GM12878 (cell line): ENCODE data around the gene TNFSF15. TPM values are rescaled to one million over a fixed set of nuclear protein-coding genes. Genes with fewer than 3 reads are reported as not detected.

ENCODE experiments used
- ATAC-seq: fragments of 200-7000 bp; cut with Tn5 transposase; 3 replicates; pipeline ENCODE4 v1.9.1; 2020; ENCODE audit warnings: mild to moderate bottlenecking, moderate library complexity
- BruUV-seq: library from RNA; stranded (reverse); fragments of 400-500 nt; replicated peaks from 2 replicates; lab custom pipeline; 2021; lab: Mats Ljungman, UMichigan
- CTCF ChIA-PET: fragments of 300-600 bp; sonication (Branson Sonifier 250); formaldehyde crosslinking; extraction: SDS; loops from one replicate; lab custom pipeline; 2021; ENCODE audit warnings: inconsistent platforms; lab: Yijun Ruan, JAX
- POLR2A ChIA-PET: fragments of 350-600 bp; formaldehyde crosslinking; extraction: SDS; loops from one replicate; lab custom pipeline; 2021; ENCODE audit warnings: inconsistent platforms; lab: Charles Lee
- RAD21 ChIA-PET: fragments of 300-600 bp; sonication (Branson Sonifier 250); formaldehyde crosslinking; loops from one replicate; lab custom pipeline; 2023; ENCODE audit warnings: antibody characterized with exemption; ENCODE audit not compliant: unreplicated experiment; lab: Charles Lee
- SMC1A ChIA-PET: fragments of 300-600 bp; sonication (Branson Sonifier 250); formaldehyde crosslinking; loops from one replicate; lab custom pipeline; 2023; ENCODE audit not compliant: unreplicated experiment, uncharacterized antibody; lab: Charles Lee
- DNase-seq: peaks from one replicate; pipeline ENCODE4 v3.0.0-alpha.2; 2011; ENCODE audit warnings: low read depth, low spot score
- FAIRE-seq: peaks from 3 replicates; lab custom pipeline; 2011; peaks lifted over from hg19 to GRCh38; lab: Jason Lieb, UNC
- H2AFZ ChIP-seq: 2 replicates; pipeline ENCODE4 v1.6.0; 2011; ENCODE audit warnings: low read depth, low read length, control low read depth; ENCODE audit not compliant: control insufficient read depth
- H3K27ac ChIP-seq: 2 replicates; pipeline ENCODE4 v1.5.1; 2011; ENCODE audit warnings: control low read depth; ENCODE audit not compliant: control insufficient read depth, insufficient read depth
- H3K27me3 ChIP-seq, 2 experiments: replicated peaks in 1 of 2; 2 replicates each; pipeline versions ENCODE4 v1.6.0 to v1.6.1; 2011; ENCODE audit warnings: low read length in 1 of 2; ENCODE audit not compliant: control insufficient read depth in 2 of 2, insufficient read depth in 2 of 2
- H3K36me3 ChIP-seq, 2 experiments: 2 replicates each; pipeline ENCODE4 v1.5.1; 2011; ENCODE audit warnings: low read length in 1 of 2; ENCODE audit not compliant: control insufficient read depth in 2 of 2, insufficient read depth in 2 of 2
- H3K4me1 ChIP-seq: 2 replicates; pipeline ENCODE4 v1.6.1; 2011; ENCODE audit warnings: mild to moderate bottlenecking, low read length, moderate library complexity, mixed read lengths; ENCODE audit not compliant: control insufficient read depth, insufficient read depth
- H3K4me2 ChIP-seq: 2 replicates; pipeline ENCODE4 v1.6.0; 2011; ENCODE audit warnings: control low read depth; ENCODE audit not compliant: control insufficient read depth, insufficient read depth
- H3K4me3 ChIP-seq: fragments of 200-600 bp; sonication (generic); 2 replicates; pipeline ENCODE4 v1.5.1; 2016
- H3K79me2 ChIP-seq: 2 replicates; pipeline ENCODE4 v1.6.0; 2011; ENCODE audit warnings: low read length; ENCODE audit not compliant: control insufficient read depth, insufficient read depth
- H3K9ac ChIP-seq: 2 replicates; pipeline ENCODE4 v1.8.0; 2011; ENCODE audit warnings: low read length, control low read depth, mixed read lengths; ENCODE audit not compliant: control insufficient read depth, insufficient read depth
- H3K9me3 ChIP-seq: replicated peaks from 3 replicates; pipeline ENCODE4 v1.5.1; 2011; ENCODE audit warnings: mild to moderate bottlenecking, low read length; ENCODE audit not compliant: control insufficient read depth, insufficient read depth
- H4K20me1 ChIP-seq: 2 replicates; pipeline ENCODE4 v1.6.0; 2011; ENCODE audit not compliant: control insufficient read depth, insufficient read depth
- EGR1 ChIP-seq, 2 experiments: IDR thresholded peaks; 1 replicate in 1 of 2; 2 replicates in 1 of 2; pipeline ENCODE4 v1.6.1; 2011 to 2012; ENCODE audit warnings: low read depth in 2 of 2, low read length in 2 of 2, borderline replicate concordance in 1 of 2, mild to moderate bottlenecking in 1 of 2, moderate library complexity in 1 of 2
- GATAD2B ChIP-seq: fragments of 450-650 bp; conservative IDR thresholded peaks from 2 replicates; pipeline ENCODE4 v1.6.1; 2017; ENCODE audit warnings: low read depth, mild to moderate bottlenecking, moderate library complexity
- KAT2A ChIP-seq: conservative IDR thresholded peaks from 2 replicates; pipeline ENCODE4 v1.6.1; 2011; ENCODE audit warnings: low read depth, low read length; ENCODE audit not compliant: control insufficient read depth
- NFYA ChIP-seq: IDR thresholded peaks from 2 replicates; pipeline ENCODE4 v1.6.1; 2011; ENCODE audit warnings: low read depth, mild to moderate bottlenecking, low read length, improper control_type of control experiment, borderline replicate concordance
- POU2F2 ChIP-seq: IDR thresholded peaks from 3 replicates; pipeline ENCODE4 v1.6.1; 2011; ENCODE audit warnings: low read depth, mild to moderate bottlenecking, low read length, borderline replicate concordance
- SUPT20H ChIP-seq: IDR thresholded peaks from 2 replicates; pipeline ENCODE4 v1.6.1; 2011; ENCODE audit warnings: low read depth, mild to moderate bottlenecking, low read length, moderate library complexity, borderline replicate concordance; ENCODE audit not compliant: control insufficient read depth
- TARDBP ChIP-seq: IDR thresholded peaks from 2 replicates; pipeline ENCODE4 v1.6.1; 2016; ENCODE audit warnings: borderline replicate concordance
- TCF12 ChIP-seq: IDR thresholded peaks from 2 replicates; pipeline ENCODE4 v1.6.1; 2011; ENCODE audit warnings: low read depth, mild to moderate bottlenecking, low read length
- TCF7 ChIP-seq: IDR thresholded peaks from 2 replicates; pipeline ENCODE4 v1.6.1; 2014; ENCODE audit warnings: antibody characterized with exemption, borderline replicate concordance
- WGBS: methylation state at CpG from one replicate; pipeline ENCODE4 v1.1.6; 2016; ENCODE audit warnings: low lambda C conversion rate; ENCODE audit not compliant: insufficient replicate concordance, insufficient coverage; ENCODE audit errors: missing lambda C conversion rate; 5-methylcytosine and 5-hydroxymethylcytosine counted together
- in situ Hi-C: fragments of 300-500 bp; cut with MboI; formaldehyde crosslinking; loops from 9 replicates; pipeline ENCODE4 v1.14.3; 2018; ENCODE audit warnings: mixed read lengths
- intact Hi-C: fragments of 100-400 bp; cut with micrococcal nuclease; formaldehyde crosslinking; loops from one replicate; pipeline ENCODE4 v1.14.2; 2022; ENCODE audit not compliant: unreplicated experiment
- polyA plus RNA-seq, 11 experiments: library from polyadenylated mRNA; depleted of rRNA in 4 of 11; unstranded in 6 of 11; stranded (reverse) in 5 of 11; fragments of >200 nt; fragmentation: Nextera tagmentation in 4 of 11; fragmentation: Illumina TruSeq in 1 of 11; extraction: Ambion mirVana in 4 of 11; extraction: Trizol in 1 of 11; gene quantifications; 1 replicate in 1 of 11; 2 replicates in 10 of 11; pipeline versions ENCODE4 v1.2.1 to v1.2.3, GENCODE V29; 2011 to 2016; ENCODE audit warnings: inconsistent platforms in 2 of 11, missing spikeins in 2 of 11, low read depth in 1 of 11
- total RNA-seq, 4 experiments: library from RNA; depleted of rRNA in 3 of 4; stranded (reverse); fragments of >200 nt in 3 of 4; fragmentation: Illumina TruSeq in 1 of 4; extraction: Trizol in 1 of 4; gene quantifications; 2 replicates each; pipeline versions ENCODE4 v1.2.1 to v1.2.3, GENCODE V29; 2013 to 2021
- TF ChIP-seq, protein P1 (sequence below): IDR thresholded peaks from 2 replicates; pipeline ENCODE4 v1.6.1; 2012; ENCODE audit warnings: mild to moderate bottlenecking, low read depth, low read length
- TF ChIP-seq, protein P2 (sequence below): fragments of 450-650 bp; IDR thresholded peaks from 2 replicates; pipeline ENCODE4 v1.6.1; 2017; ENCODE audit warnings: mild to moderate bottlenecking, moderate library complexity

Gene TNFSF15
- total and polyA plus RNA-seq, 10 of the 15 experiments (the other 5 are each of a cell fraction or from before 2014, with no cell fraction given) = 0.03 TPM; not detected in 9

DNA sequence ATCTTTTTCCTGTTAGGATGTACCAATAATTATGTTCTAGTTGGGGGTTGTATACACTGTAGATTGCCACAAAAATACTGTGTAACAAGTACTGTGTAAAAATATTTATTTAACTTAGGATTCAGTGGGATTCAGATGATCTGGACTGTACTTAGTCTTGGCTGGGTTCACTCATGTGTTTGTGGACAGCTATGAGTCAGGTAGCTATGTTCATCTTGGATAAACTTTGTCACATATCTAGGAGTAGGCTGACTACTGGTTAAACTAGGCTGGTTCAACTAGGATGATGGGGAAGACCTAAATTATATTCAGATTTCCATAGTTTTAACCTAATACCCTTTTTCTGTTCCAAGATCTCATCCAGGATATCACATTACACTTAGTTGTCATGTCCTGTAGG lies 32.1 kb upstream of the TNFSF15 start:
- H3K9me3 ChIP-seq = no peaks in the 10 kb centered on the region
- in situ Hi-C loops = no loop called here
- FAIRE-seq = no peak

DNA sequence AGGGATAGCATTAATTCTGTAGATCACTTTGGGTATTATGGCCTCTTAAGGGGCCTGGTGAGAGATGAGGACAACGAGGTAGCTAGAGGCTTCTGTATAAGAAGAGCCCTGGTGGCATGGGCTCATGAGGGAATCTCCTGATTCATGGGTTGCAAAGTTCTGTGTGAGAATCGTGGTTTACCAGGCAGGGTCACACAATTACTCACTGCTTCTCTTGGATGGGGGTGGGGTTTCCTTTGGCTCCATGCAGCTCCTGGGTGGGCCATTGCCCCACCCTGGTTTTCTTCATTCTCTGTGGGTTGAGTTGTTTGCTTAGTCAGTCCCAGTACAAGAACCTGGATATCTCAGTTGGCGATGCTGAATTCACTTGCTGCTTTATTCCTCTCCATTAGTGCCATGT lies 30.9 kb upstream of the TNFSF15 start:
- H3K36me3 ChIP-seq = no peaks in the 10 kb centered on the region
- H3K27me3 ChIP-seq = no peaks in the 10 kb centered on the region; a peak in 2 of 4 replicates
- no peak overlapping the region for H3K9ac ChIP-seq
- no peaks in the 10 kb centered on the region for H3K9me3 ChIP-seq
- H3K4me1 ChIP-seq = no peaks in the 10 kb centered on the region
- ChIA-PET CTCF (no interaction called here), SMC1A (no interaction called here), RAD21 (no interaction called here), POLR2A (no interaction called here)
- no peak overlapping the region for H3K4me3 ChIP-seq
- no peak overlapping the region for H3K27ac ChIP-seq
- H3K79me2 ChIP-seq = no peaks in the 10 kb centered on the region
- 42% methylated on average over 3 of the region's 3 CpGs for WGBS
- no TSS peak for BruUV-seq
- H4K20me1 ChIP-seq = no peaks in the 10 kb centered on the region
- intact Hi-C loops = no loop called here
- in situ Hi-C loops = no loop called here
- H3K4me2 ChIP-seq = no peak overlapping the region
- DNase-seq (no peak), ATAC-seq (no peak), FAIRE-seq (no peak)
- no peak overlapping the region for H2AFZ ChIP-seq
- TF ChIP-seq KAT2A (no peak), POU2F2 (no peak), GATAD2B (no peak), SUPT20H (no peak), EGR1 (IDR thresholded peaks at IDR 0.05; ENCODE audit: borderline replicate concordance in 1 of 2, low read depth in 2 of 2, low read length in 2 of 2) (no peak), TCF7 (no peak), TARDBP (no peak), TCF12 (no peak)
- TF ChIP-seq, protein P1, sequence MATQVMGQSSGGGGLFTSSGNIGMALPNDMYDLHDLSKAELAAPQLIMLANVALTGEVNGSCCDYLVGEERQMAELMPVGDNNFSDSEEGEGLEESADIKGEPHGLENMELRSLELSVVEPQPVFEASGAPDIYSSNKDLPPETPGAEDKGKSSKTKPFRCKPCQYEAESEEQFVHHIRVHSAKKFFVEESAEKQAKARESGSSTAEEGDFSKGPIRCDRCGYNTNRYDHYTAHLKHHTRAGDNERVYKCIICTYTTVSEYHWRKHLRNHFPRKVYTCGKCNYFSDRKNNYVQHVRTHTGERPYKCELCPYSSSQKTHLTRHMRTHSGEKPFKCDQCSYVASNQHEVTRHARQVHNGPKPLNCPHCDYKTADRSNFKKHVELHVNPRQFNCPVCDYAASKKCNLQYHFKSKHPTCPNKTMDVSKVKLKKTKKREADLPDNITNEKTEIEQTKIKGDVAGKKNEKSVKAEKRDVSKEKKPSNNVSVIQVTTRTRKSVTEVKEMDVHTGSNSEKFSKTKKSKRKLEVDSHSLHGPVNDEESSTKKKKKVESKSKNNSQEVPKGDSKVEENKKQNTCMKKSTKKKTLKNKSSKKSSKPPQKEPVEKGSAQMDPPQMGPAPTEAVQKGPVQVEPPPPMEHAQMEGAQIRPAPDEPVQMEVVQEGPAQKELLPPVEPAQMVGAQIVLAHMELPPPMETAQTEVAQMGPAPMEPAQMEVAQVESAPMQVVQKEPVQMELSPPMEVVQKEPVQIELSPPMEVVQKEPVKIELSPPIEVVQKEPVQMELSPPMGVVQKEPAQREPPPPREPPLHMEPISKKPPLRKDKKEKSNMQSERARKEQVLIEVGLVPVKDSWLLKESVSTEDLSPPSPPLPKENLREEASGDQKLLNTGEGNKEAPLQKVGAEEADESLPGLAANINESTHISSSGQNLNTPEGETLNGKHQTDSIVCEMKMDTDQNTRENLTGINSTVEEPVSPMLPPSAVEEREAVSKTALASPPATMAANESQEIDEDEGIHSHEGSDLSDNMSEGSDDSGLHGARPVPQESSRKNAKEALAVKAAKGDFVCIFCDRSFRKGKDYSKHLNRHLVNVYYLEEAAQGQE = no peak
- TF ChIP-seq, protein P2, sequence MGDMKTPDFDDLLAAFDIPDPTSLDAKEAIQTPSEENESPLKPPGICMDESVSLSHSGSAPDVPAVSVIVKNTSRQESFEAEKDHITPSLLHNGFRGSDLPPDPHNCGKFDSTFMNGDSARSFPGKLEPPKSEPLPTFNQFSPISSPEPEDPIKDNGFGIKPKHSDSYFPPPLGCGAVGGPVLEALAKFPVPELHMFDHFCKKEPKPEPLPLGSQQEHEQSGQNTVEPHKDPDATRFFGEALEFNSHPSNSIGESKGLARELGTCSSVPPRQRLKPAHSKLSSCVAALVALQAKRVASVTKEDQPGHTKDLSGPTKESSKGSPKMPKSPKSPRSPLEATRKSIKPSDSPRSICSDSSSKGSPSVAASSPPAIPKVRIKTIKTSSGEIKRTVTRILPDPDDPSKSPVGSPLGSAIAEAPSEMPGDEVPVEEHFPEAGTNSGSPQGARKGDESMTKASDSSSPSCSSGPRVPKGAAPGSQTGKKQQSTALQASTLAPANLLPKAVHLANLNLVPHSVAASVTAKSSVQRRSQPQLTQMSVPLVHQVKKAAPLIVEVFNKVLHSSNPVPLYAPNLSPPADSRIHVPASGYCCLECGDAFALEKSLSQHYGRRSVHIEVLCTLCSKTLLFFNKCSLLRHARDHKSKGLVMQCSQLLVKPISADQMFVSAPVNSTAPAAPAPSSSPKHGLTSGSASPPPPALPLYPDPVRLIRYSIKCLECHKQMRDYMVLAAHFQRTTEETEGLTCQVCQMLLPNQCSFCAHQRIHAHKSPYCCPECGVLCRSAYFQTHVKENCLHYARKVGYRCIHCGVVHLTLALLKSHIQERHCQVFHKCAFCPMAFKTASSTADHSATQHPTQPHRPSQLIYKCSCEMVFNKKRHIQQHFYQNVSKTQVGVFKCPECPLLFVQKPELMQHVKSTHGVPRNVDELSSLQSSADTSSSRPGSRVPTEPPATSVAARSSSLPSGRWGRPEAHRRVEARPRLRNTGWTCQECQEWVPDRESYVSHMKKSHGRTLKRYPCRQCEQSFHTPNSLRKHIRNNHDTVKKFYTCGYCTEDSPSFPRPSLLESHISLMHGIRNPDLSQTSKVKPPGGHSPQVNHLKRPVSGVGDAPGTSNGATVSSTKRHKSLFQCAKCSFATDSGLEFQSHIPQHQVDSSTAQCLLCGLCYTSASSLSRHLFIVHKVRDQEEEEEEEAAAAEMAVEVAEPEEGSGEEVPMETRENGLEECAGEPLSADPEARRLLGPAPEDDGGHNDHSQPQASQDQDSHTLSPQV = no peak

More for the DNA sequence above, 32.1 kb upstream of the TNFSF15 start:
- Histone ChIP-seq H2AFZ (no peak overlapping the region), H3K36me3 (no peaks in the 10 kb centered on the region), H3K27ac (no peak overlapping the region), H3K27me3 (no peaks in the 10 kb centered on the region; a peak in 2 of 4 replicates), H3K4me3 (no peak overlapping the region), H3K79me2 (no peaks in the 10 kb centered on the region), H3K4me2 (no peak overlapping the region), H4K20me1 (no peaks in the 10 kb centered on the region), H3K9ac (no peak overlapping the region), H3K4me1 (no peaks in the 10 kb centered on the region)
- no peak for TF ChIP-seq NFYA
- intact Hi-C loops = no loop called here
- CTCF ChIA-PET = interaction anchor here (1.0 kb wide), 1 partner anchor 258 kb away, joined by 3 read pairs; no protein-coding TSS in a partner anchor
- no peak for ATAC-seq
- RAD21 ChIA-PET = no interaction called here
- SMC1A ChIA-PET = no interaction called here
- no peak for DNase-seq
- POLR2A ChIA-PET = no interaction called here
- BruUV-seq = no TSS peak
